Mesenchymal stem cell (in vitro differentiated cells and primary cell): ENCODE data around the gene EFHC2.

Experiments
- DNase-seq: peaks from one replicate; pipeline ENCODE4 v3.0.0-alpha.2; 2013
- H2AFZ ChIP-seq: one replicate; pipeline ENCODE4 v1.6.1; 2013; ENCODE audit warnings: low read depth, mild to moderate bottlenecking, control low read depth, inconsistent platforms, low read length, moderate library complexity
- H2AK5ac ChIP-seq: 2 replicates; pipeline ENCODE4 v1.6.1; 2013; ENCODE audit warnings: low read length, moderate library complexity, mild to moderate bottlenecking, inconsistent platforms; ENCODE audit not compliant: severe bottlenecking
- H2BK120ac ChIP-seq: one replicate; pipeline ENCODE4 v1.6.1; 2013; ENCODE audit warnings: low read depth, mild to moderate bottlenecking, inconsistent platforms, low read length, moderate library complexity
- H2BK12ac ChIP-seq, 2 experiments: one replicate each; pipeline ENCODE4 v1.6.1; 2013; ENCODE audit warnings: inconsistent platforms in 2 of 2, low read length in 2 of 2, mild to moderate bottlenecking in 2 of 2, moderate library complexity in 2 of 2, control low read depth in 1 of 2
- H2BK15ac ChIP-seq: one replicate; pipeline ENCODE4 v1.6.1; 2013; ENCODE audit warnings: mild to moderate bottlenecking, low read depth, inconsistent platforms; ENCODE audit not compliant: poor library complexity, severe bottlenecking
- H2BK5ac ChIP-seq: 2 replicates; pipeline ENCODE4 v1.6.1; 2013; ENCODE audit warnings: low read depth, mild to moderate bottlenecking, low read length, control low read depth, inconsistent platforms; ENCODE audit not compliant: poor library complexity, severe bottlenecking
- H3K14ac ChIP-seq, 2 experiments: one replicate each; pipeline ENCODE4 v1.6.1; 2013; ENCODE audit warnings: inconsistent platforms in 2 of 2, low read length in 2 of 2, control low read depth in 1 of 2, mild to moderate bottlenecking in 1 of 2, moderate library complexity in 1 of 2
- H3K18ac ChIP-seq, 2 experiments: one replicate each; pipeline ENCODE4 v1.6.1; 2013; ENCODE audit warnings: inconsistent platforms in 2 of 2, low read length in 2 of 2, control low read depth in 1 of 2, low read depth in 1 of 2, mild to moderate bottlenecking in 1 of 2
- H3K23ac ChIP-seq, 2 experiments: one replicate each; pipeline ENCODE4 v1.6.1; 2013; ENCODE audit warnings: inconsistent platforms in 2 of 2, low read length in 2 of 2, mild to moderate bottlenecking in 2 of 2, moderate library complexity in 2 of 2, control low read depth in 1 of 2
- H3K27ac ChIP-seq: 2 replicates; pipeline ENCODE4 v1.5.1; 2013; ENCODE audit warnings: mild to moderate bottlenecking, moderate library complexity, low read length, control low read depth, inconsistent platforms; ENCODE audit not compliant: poor library complexity, severe bottlenecking
- H3K27me3 ChIP-seq, 2 experiments: 2 replicates each; pipeline versions ENCODE4 v1.6.1 to v1.7.0; 2013; ENCODE audit warnings: low read length in 2 of 2, mild to moderate bottlenecking in 2 of 2, moderate library complexity in 2 of 2, control low read depth in 1 of 2, inconsistent platforms in 1 of 2; ENCODE audit not compliant: control insufficient read depth in 1 of 2, insufficient read depth in 1 of 2
- H3K36me3 ChIP-seq, 2 experiments: 2 replicates each; pipeline versions ENCODE4 v1.6.1 to v1.7.0; 2013; ENCODE audit warnings: low read length in 2 of 2, control low read depth in 1 of 2, inconsistent platforms in 1 of 2, low read depth in 1 of 2, mild to moderate bottlenecking in 1 of 2; ENCODE audit not compliant: insufficient read depth in 2 of 2, control insufficient read depth in 1 of 2
- H3K4ac ChIP-seq, 2 experiments: one replicate each; pipeline ENCODE4 v1.6.1; 2013; ENCODE audit warnings: inconsistent platforms in 2 of 2, low read length in 2 of 2, mild to moderate bottlenecking in 2 of 2, moderate library complexity in 2 of 2, control low read depth in 1 of 2, low read depth in 1 of 2
- H3K4me1 ChIP-seq: 2 replicates; pipeline ENCODE4 v1.6.1; 2013; ENCODE audit warnings: low read depth, low read length, control low read depth; ENCODE audit not compliant: control insufficient read depth, insufficient read depth
- H3K4me2 ChIP-seq: 2 replicates; pipeline ENCODE4 v1.6.1; 2013; ENCODE audit warnings: low read length, mild to moderate bottlenecking, inconsistent platforms; ENCODE audit not compliant: poor library complexity, severe bottlenecking
- H3K4me3 ChIP-seq, 2 experiments: 2 replicates each; pipeline versions ENCODE4 v1.5.1 to v1.7.0; 2013; ENCODE audit warnings: low read length in 2 of 2, mild to moderate bottlenecking in 2 of 2, control low read depth in 1 of 2, low read depth in 1 of 2; ENCODE audit not compliant: insufficient read depth in 1 of 2
- H3K79me1 ChIP-seq: replicated peaks from 2 replicates; pipeline ENCODE4 v1.6.1; 2013; ENCODE audit warnings: mild to moderate bottlenecking, control low read depth, low read length, inconsistent platforms; ENCODE audit not compliant: poor library complexity, severe bottlenecking
- H3K9ac ChIP-seq: 2 replicates; pipeline ENCODE4 v1.7.0; 2013; ENCODE audit warnings: mild to moderate bottlenecking, low read length, moderate library complexity
- H3K9me3 ChIP-seq: 2 replicates; pipeline ENCODE4 v1.7.0; 2013; ENCODE audit warnings: mild to moderate bottlenecking, low read length; ENCODE audit not compliant: control insufficient read depth
- H4K8ac ChIP-seq: one replicate; pipeline ENCODE4 v1.6.1; 2013; ENCODE audit warnings: inconsistent platforms, mild to moderate bottlenecking, low read length, moderate library complexity
- H4K91ac ChIP-seq: one replicate; pipeline ENCODE4 v1.6.1; 2013; ENCODE audit warnings: mild to moderate bottlenecking, low read length, inconsistent platforms
- WGBS: methylation state at CpG from one replicate; pipeline ENCODE4 v1.1.7; 2013; ENCODE audit warnings: mixed read lengths; 5-methylcytosine and 5-hydroxymethylcytosine counted together

The EFHC2 gene

GRCh38 chrX:44352758-44353157, 9.3 kb upstream of the EFHC2 start:
- no peaks in the 10 kb centered on the region for H3K79me1 ChIP-seq
- no peak for DNase-seq
- H2AFZ ChIP-seq: no peak overlapping the region
- H3K9ac ChIP-seq: no peak overlapping the region
- no peak overlapping the region for H3K18ac ChIP-seq
- H3K4ac ChIP-seq: no peak overlapping the region
- no peak overlapping the region for H2AK5ac ChIP-seq
- H4K8ac ChIP-seq: no peak overlapping the region
- H3K4me2 ChIP-seq: no peak overlapping the region
- no peak overlapping the region for H2BK12ac ChIP-seq
- H3K23ac ChIP-seq: no peak overlapping the region
- no peak overlapping the region for H3K4me3 ChIP-seq
- H3K36me3 ChIP-seq: no peaks in the 10 kb centered on the region
- no peak overlapping the region for H2BK15ac ChIP-seq
- WGBS: 83% methylated on average over 5 of the region's 5 CpGs
- no peak overlapping the region for H3K14ac ChIP-seq
- no peak overlapping the region for H2BK5ac ChIP-seq
- H3K4me1 ChIP-seq: no peaks in the 10 kb centered on the region
- H2BK120ac ChIP-seq: no peak overlapping the region
- no peak overlapping the region for H3K27ac ChIP-seq
- peaks cover 0 to 8% of the 10 kb centered on the region in 2 experiments for H3K27me3 ChIP-seq
- H4K91ac ChIP-seq: no peak overlapping the region
- no peaks in the 10 kb centered on the region for H3K9me3 ChIP-seq

DNA sequence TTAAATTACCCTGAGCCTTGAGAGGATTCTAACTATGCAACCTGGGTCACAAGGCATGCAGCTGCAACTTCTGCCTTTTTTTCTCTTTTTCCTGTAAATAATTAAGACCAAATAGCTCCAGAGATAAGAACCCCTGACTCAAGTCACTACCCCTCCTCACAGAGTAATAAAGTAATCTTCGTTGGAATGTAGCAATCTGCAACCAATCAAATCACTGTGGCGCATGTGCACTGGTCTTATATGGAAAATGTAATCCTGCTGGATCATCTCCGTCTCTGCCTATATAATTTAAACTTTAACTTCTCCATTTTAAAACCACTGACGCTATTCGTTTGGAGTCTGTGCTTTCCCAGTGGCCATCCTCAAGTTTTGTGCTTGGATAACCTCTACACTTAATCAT, 6.1 kb upstream of the EFHC2 start:
- no peak overlapping the region for H3K4me3 ChIP-seq
- peaks cover 0 to 8% of the 10 kb centered on the region in 2 experiments for H3K27me3 ChIP-seq
- H3K9me3 ChIP-seq: no peaks in the 10 kb centered on the region
- no peaks in the 10 kb centered on the region for H3K4me1 ChIP-seq
- H4K8ac ChIP-seq: no peak overlapping the region
- no peak overlapping the region for H4K91ac ChIP-seq
- H3K4ac ChIP-seq: no peak overlapping the region
- no peaks in the 10 kb centered on the region for H3K79me1 ChIP-seq
- no peak for DNase-seq
- H3K36me3 ChIP-seq: no peaks in the 10 kb centered on the region
- H3K27ac ChIP-seq: no peak overlapping the region
- no peak overlapping the region for H2BK12ac ChIP-seq
- H3K14ac ChIP-seq: no peak overlapping the region
- H3K23ac ChIP-seq: no peak overlapping the region
- H2BK5ac ChIP-seq: no peak overlapping the region
- no peak overlapping the region for H2AFZ ChIP-seq
- no peak overlapping the region for H3K9ac ChIP-seq
- H3K4me2 ChIP-seq: no peak overlapping the region
- no peak overlapping the region for H2BK15ac ChIP-seq
- no peak overlapping the region for H2AK5ac ChIP-seq
- no peak overlapping the region for H3K18ac ChIP-seq
- H2BK120ac ChIP-seq: no peak overlapping the region
- WGBS: 50% methylated on average over 5 of the region's 5 CpGs

DNA sequence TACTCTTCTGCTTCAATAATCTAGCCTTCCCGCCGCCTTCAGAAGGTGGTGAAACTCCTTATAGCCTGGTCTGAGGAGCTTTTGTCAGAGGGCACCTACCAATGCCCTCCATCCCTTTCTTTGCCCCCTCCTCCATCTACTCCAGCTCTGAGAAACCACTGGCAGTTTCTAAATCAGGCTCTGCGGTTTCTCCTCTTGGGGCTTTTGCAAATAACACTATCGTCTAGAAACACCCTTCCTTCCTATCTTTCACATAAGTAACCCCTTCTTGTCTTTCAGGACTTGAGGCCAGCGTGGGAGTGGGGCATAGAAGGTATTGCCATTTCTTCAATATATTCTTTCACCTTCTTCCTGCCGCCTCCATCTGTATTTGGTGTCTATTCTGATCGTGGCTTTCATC, 1.2 kb upstream of the EFHC2 start:
- Histone ChIP-seq H3K4me2 (no peak overlapping the region), H3K14ac (no peak overlapping the region), H3K4me3 (no peak overlapping the region), H2BK12ac (no peak overlapping the region), H3K36me3 (no peaks in the 10 kb centered on the region), H3K18ac (no peak overlapping the region), H2AK5ac (no peak overlapping the region), H2AFZ (no peak overlapping the region), H4K8ac (no peak overlapping the region), H4K91ac (no peak overlapping the region), H3K27ac (no peak overlapping the region), H2BK15ac (no peak overlapping the region), H3K4ac (no peak overlapping the region), H3K79me1 (no peaks in the 10 kb centered on the region), H2BK5ac (no peak overlapping the region), H3K27me3 (no peaks in the 10 kb centered on the region), H3K23ac (no peak overlapping the region), H3K9me3 (no peaks in the 10 kb centered on the region), H3K4me1 (peaks cover 2% of the 10 kb centered on the region), H2BK120ac (no peak overlapping the region), H3K9ac (no peak overlapping the region)
- DNase-seq: no peak
- WGBS: 87% methylated on average over 7 of the region's 7 CpGs

DNA sequence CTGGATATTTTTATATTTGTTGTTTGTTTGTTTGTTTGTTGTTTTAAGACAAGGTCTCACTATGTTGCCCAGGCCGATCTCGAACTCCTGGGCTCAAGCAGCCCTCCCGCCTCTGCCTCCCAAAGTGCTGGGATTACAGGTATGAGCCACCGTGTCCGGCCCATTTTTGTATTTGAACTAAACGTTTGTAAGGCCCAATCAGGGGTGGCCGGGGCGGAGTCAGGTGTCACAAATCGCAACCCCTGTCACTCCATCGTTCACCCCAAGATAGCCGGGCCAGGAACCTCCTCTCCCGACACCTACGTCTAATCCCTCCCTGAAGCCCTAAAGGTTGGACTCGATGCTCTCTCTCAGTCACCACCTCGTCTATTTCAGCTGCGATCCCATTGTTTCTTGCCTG, 722 bp upstream of the EFHC2 start:
- Histone ChIP-seq H3K27me3 (no peaks in the 10 kb centered on the region), H2AK5ac (no peak overlapping the region), H3K36me3 (no peaks in the 10 kb centered on the region), H3K4me1 (peaks cover 2% of the 10 kb centered on the region), H4K8ac (no peak overlapping the region), H3K18ac (no peak overlapping the region), H2AFZ (no peak overlapping the region), H3K4me3 (peak overlapping the region in 1 of 2 experiments; percentile 67), H3K14ac (no peak overlapping the region), H4K91ac (no peak overlapping the region), H2BK12ac (no peak overlapping the region), H2BK5ac (no peak overlapping the region), H3K27ac (no peak overlapping the region), H3K4ac (no peak overlapping the region), H2BK120ac (no peak overlapping the region), H3K9ac (peak overlapping the region; percentile 94), H2BK15ac (no peak overlapping the region), H3K9me3 (no peaks in the 10 kb centered on the region), H3K23ac (no peak overlapping the region), H3K4me2 (no peak overlapping the region), H3K79me1 (no peaks in the 10 kb centered on the region)
- no peak for DNase-seq
- 81% methylated on average over 16 of the region's 16 CpGs for WGBS
